Esophagus muscularis mucosa (tissue), 4 donors: ENCODE data around the gene BPIFB2. TPM values are rescaled to one million over a fixed set of nuclear protein-coding genes. Genes with fewer than 3 reads are reported as not detected.

Experiments
- DNase-seq: peaks from one replicate; pipeline ENCODE4 v3.0.0-alpha.2; 2017; ENCODE audit errors: extremely low spot score
- H3K27ac ChIP-seq, 4 donors: fragments of 200-600 bp; sonication (generic); replicated peaks in 1 of 4; 1 replicate in 3 of 4; 2 replicates in 1 of 4; pipeline ENCODE4 v1.5.1; 2016 to 2019; ENCODE audit warnings: mild to moderate bottlenecking in 1 of 4
- H3K27me3 ChIP-seq, 4 donors: fragments of 200-600 bp; sonication (generic); one replicate each; pipeline versions ENCODE4 v1.5.1 to v1.6.0; 2016 to 2019
- H3K36me3 ChIP-seq, 4 donors: fragments of 200-600 bp; sonication (generic); one replicate each; pipeline ENCODE4 v1.5.1; 2016 to 2019
- H3K4me1 ChIP-seq, 4 donors: fragments of 200-600 bp; sonication (generic); one replicate each; pipeline ENCODE4 v1.5.1; 2016 to 2019
- H3K4me3 ChIP-seq, 4 donors: fragments of 200-600 bp; sonication (generic); 1 replicate in 2 of 4; 2 replicates in 2 of 4; pipeline ENCODE4 v1.5.1; 2016 to 2019; ENCODE audit warnings: mild to moderate bottlenecking in 4 of 4, moderate library complexity in 1 of 4
- H3K9me3 ChIP-seq, 4 donors: fragments of 200-600 bp; sonication (generic); 1 replicate in 3 of 4; 2 replicates in 1 of 4; pipeline ENCODE4 v1.5.1; 2016 to 2019
- CTCF ChIP-seq, 3 experiments: fragments of 200-600 bp in 2 of 3; fragments of 450-650 bp in 1 of 3; sonication (generic) in 2 of 3; IDR thresholded peaks; one replicate each; pipeline ENCODE4 v1.5.1; 2017 to 2019; ENCODE audit warnings: antibody characterized with exemption in 3 of 3, mild to moderate bottlenecking in 2 of 3, moderate library complexity in 1 of 3
- EP300 ChIP-seq: sonication (generic); formaldehyde crosslinking; IDR thresholded peaks from one replicate; pipeline ENCODE4 v1.6.1; 2017; ENCODE audit warnings: antibody characterized with exemption
- POLR2A ChIP-seq: fragments of 450-650 bp; IDR thresholded peaks from one replicate; pipeline ENCODE4 v1.6.1; 2017; ENCODE audit warnings: antibody characterized with exemption, moderate library complexity, mild to moderate bottlenecking, low read depth
- POLR2AphosphoS5 ChIP-seq, 2 donors: sonication (generic); formaldehyde crosslinking; IDR thresholded peaks; one replicate each; pipeline ENCODE4 v1.6.1; 2017; ENCODE audit warnings: antibody characterized with exemption in 2 of 2
- WGBS: methylation state at CpG from one replicate; pipeline ENCODE4 v1.1.5; 2018; 5-methylcytosine and 5-hydroxymethylcytosine counted together
- intact Hi-C: fragments of 100-400 bp; cut with DNase I; formaldehyde crosslinking; loops from one replicate; pipeline ENCODE4 v1.15.1; 2023
- total RNA-seq, 4 donors: library from RNA; depleted of rRNA; stranded (reverse); fragments of >200 nt; gene quantifications; one replicate each; pipeline versions ENCODE4 v1.1.0 to v1.2.1, GENCODE V29; 2016

BPIFB2 gene
- total RNA-seq, 4 donors from 2014 or later = not detected

DNA sequence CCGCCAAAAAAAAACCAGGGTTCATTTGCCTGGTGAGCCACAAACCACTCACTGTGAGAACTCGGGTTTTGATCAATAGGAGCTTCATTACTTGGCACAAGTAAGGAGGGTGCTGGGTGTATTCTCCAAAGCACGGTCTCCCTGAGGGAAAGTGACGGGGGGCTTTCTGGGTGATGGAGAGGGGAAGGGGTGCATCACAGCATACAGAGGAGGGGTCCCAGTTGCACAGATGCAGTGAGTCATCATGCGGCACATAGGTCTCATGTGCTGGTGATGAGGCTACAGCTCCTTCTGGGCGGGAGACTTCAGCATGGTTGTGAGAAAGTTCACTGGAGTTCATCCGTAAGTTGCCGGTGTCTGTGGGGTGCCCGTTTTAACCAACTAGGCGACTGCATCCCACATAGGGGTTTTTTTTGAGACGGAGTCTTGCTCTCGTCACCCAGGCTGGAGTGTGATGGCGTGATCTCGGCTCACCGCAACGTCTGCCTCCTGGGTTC is 39.5 kb upstream of the BPIFB2 start:
- Histone ChIP-seq H3K27ac (no peak overlapping the region), H3K9me3 (no peaks in the 10 kb centered on the region), H3K27me3 (peaks cover 0 to 27% (median 0%) of the 10 kb centered on the region in 4 donors), H3K4me1 (no peaks in the 10 kb centered on the region), H3K4me3 (no peak overlapping the region), H3K36me3 (no peaks in the 10 kb centered on the region)
- TF ChIP-seq EP300 (no peak), CTCF (IDR thresholded peaks at IDR 0.05) (no peak), POLR2A (no peak), POLR2AphosphoS5 (IDR thresholded peaks at IDR 0.05) (no peak)
- intact Hi-C loops = no loop called here
- peak; percentile 70 for DNase-seq
- 86% methylated on average over 16 of the region's 16 CpGs for WGBS

DNA sequence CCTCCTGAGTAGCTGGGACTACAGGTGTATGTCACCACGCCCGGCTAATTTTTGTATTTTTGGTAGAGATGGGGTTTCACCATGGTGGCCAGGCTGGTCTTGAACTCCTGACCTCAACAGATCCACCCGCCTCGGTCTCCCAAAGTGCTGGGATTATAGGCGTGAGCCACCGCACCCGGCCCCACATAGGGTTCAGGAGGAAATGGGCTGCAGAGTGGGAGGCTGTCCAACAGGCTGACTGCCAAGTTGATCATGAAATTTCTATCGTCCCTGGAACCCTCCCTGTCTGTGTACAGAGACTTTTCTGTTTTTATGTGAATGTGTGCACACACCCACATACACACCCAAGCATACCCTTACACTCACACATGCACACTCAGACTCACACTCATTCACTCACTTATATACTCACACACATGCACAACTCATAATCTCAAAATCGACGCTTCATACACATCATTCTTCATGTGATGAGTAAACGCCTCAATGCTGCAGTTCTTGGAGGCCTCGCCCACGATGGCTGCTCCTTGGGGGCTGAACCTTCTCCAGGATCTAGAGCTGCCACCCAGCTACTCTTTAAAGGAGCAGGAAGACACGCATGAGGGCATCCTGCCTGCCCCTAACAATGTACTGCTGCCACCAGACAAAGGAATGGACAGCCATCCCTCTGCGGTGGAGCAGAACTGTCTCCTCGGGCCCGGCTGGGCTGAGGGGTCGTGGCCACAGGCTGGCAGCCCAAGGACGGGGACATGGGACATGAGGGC is 38.8 kb upstream of the BPIFB2 start:
- no peak overlapping the region for H3K4me3 ChIP-seq
- TF ChIP-seq POLR2A (no peak), POLR2AphosphoS5 (IDR thresholded peaks at IDR 0.05) (no peak), CTCF (IDR thresholded peaks at IDR 0.05) (no peak), EP300 (no peak)
- intact Hi-C loops = no loop called here
- peak; percentile 86 for DNase-seq
- H3K27me3 ChIP-seq = peaks cover 0 to 27% (median 0%) of the 10 kb centered on the region in 4 donors
- H3K9me3 ChIP-seq = no peaks in the 10 kb centered on the region
- no peaks in the 10 kb centered on the region for H3K4me1 ChIP-seq
- no peaks in the 10 kb centered on the region for H3K36me3 ChIP-seq
- no peak overlapping the region for H3K27ac ChIP-seq
- 67% methylated on average over 18 of the region's 19 CpGs for WGBS

GRCh38 chr20:32969356-32970114 is 38.0 kb upstream of the BPIFB2 start:
- H3K9me3 ChIP-seq = no peaks in the 10 kb centered on the region
- H3K27ac ChIP-seq = no peak overlapping the region
- no peak overlapping the region for H3K4me3 ChIP-seq
- H3K27me3 ChIP-seq = peaks cover 0 to 21% (median 0%) of the 10 kb centered on the region in 4 donors
- 94% methylated on average over 9 of the region's 13 CpGs for WGBS
- intact Hi-C loops = no loop called here
- H3K4me1 ChIP-seq = no peaks in the 10 kb centered on the region
- peak; percentile 83 for DNase-seq
- no peaks in the 10 kb centered on the region for H3K36me3 ChIP-seq
- TF ChIP-seq POLR2AphosphoS5 (IDR thresholded peaks at IDR 0.05) (no peak), CTCF (IDR thresholded peaks at IDR 0.05) (no peak), POLR2A (no peak), EP300 (no peak)

- H3K36me3 ChIP-seq = no peaks in the 10 kb centered on the region
- intact Hi-C loops = no loop called here
These were observed 37.2 kb upstream of the BPIFB2 start for GRCh38 chr20:32970115-32970972.

More at GRCh38 chr20:32970115-32970972, 37.2 kb upstream of the BPIFB2 start:
- Histone ChIP-seq H3K4me1 (no peaks in the 10 kb centered on the region), H3K27ac (no peak overlapping the region), H3K27me3 (peaks cover 0 to 17% (median 0%) of the 10 kb centered on the region in 4 donors), H3K9me3 (no peaks in the 10 kb centered on the region), H3K4me3 (no peak overlapping the region)
- no peak for DNase-seq
- WGBS = 90% methylated on average over 7 of the region's 15 CpGs
- TF ChIP-seq EP300 (no peak), CTCF (IDR thresholded peaks at IDR 0.05) (no peak), POLR2AphosphoS5 (IDR thresholded peaks at IDR 0.05) (no peak), POLR2A (no peak)
